OCI-LY3 (cell line): ENCODE measurements around the gene EIF4G3.
A peak's percentile ranks its signal among the peaks of the same experiment; 100 is the strongest.

Source experiments
- EZH2phosphoT487 ChIP-seq: fragments of 200-600 bp; shearing (Covaris generic); IDR thresholded peaks from 2 replicates; pipeline ENCODE4 v1.6.1; 2018; ENCODE audit warnings: antibody characterized with exemption, mixed run types, low read depth
- TF ChIP-seq, protein P1 (sequence below): fragments of 200-600, 300-600 bp; sonication (generic); IDR thresholded peaks from 2 replicates; pipeline ENCODE4 v1.5.1; 2014; ENCODE audit warnings: antibody characterized with exemption, low read length, low read depth

DNA sequence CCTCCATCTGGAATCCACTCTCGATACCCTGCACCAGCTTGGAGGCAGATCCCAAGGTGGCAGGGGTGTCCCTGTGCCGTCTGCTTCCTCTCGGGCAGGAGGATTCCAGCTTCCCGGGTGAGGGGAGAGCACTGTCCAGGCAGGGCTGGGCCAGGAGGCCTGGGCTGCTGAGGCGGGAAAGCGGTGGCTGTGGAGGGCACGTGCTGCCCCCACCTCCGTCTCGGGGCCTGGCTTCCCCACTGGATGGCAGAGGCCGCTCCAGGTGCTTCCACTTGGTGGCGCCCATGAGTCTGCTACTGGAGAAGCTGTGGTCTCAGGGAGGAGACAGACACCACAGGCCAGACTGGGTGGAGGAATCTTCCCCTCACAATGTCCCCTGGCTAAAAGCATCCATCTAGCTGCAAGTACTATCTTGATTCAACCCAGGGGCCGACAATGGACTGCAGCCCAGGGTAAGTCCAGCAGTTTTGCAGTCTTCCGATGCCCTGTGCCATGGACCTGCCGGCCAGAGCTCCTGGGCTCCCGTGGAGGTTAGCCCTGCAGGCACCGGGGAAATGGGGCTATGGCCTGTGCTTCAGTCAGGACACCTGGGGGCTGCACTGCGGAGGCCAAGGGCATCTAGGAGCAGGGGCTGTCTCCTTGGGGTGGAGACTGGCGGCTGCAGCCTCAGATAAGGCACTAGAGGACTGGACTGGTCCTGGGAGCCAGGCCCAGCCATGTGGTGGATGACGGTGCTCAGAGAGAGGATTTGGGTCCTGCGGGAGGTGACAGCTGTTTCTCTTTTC lies 41.3 kb upstream of the EIF4G3 start:
- TF ChIP-seq, protein P1, sequence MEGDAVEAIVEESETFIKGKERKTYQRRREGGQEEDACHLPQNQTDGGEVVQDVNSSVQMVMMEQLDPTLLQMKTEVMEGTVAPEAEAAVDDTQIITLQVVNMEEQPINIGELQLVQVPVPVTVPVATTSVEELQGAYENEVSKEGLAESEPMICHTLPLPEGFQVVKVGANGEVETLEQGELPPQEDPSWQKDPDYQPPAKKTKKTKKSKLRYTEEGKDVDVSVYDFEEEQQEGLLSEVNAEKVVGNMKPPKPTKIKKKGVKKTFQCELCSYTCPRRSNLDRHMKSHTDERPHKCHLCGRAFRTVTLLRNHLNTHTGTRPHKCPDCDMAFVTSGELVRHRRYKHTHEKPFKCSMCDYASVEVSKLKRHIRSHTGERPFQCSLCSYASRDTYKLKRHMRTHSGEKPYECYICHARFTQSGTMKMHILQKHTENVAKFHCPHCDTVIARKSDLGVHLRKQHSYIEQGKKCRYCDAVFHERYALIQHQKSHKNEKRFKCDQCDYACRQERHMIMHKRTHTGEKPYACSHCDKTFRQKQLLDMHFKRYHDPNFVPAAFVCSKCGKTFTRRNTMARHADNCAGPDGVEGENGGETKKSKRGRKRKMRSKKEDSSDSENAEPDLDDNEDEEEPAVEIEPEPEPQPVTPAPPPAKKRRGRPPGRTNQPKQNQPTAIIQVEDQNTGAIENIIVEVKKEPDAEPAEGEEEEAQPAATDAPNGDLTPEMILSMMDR: peak; percentile 39
- no peak for TF ChIP-seq EZH2phosphoT487
